Umbilical cord (tissue), 2 donors: ENCODE measurements around the gene SYTL3. TPM values are rescaled to one million over a fixed set of nuclear protein-coding genes. Genes with fewer than 3 reads are reported as not detected.
"Not testable (repeated sequence)": the region's sequence is repeated elsewhere in the genome, so short reads cannot be mapped to it uniquely, and the experiment has no call there.

Experiments used
- DNase-seq: peaks from one replicate; pipeline ENCODE4 v3.0.0-alpha.2; 2015; ENCODE audit warnings: low spot score
- total RNA-seq: library from RNA; depleted of rRNA; stranded (reverse); fragments of >200 nt; gene quantifications from one replicate; pipeline ENCODE4 v1.2.3, GENCODE V29; 2014; ENCODE audit warnings: low replicate concordance; ENCODE audit not compliant: insufficient read depth

SYTL3 gene
- total RNA-seq, 1 donor from 2014 or later: 1.7 TPM

GRCh38 chr6:158773581-158774449 lies 124.0 kb downstream of the SYTL3 start:
- DNase-seq: no peak

GRCh38 chr6:158774717-158775449 lies 125.0 kb downstream of the SYTL3 start:
- DNase-seq: no peak

GRCh38 chr6:158775832-158776231 lies 126.0 kb downstream of the SYTL3 start:
- no peak for DNase-seq

- DNase-seq: no peak
Measured at GRCh38 chr6:158776737-158777136, 126.9 kb downstream of the SYTL3 start.

- no peak for DNase-seq
Measured at GRCh38 chr6:158777510-158777909, 127.7 kb downstream of the SYTL3 start.

GRCh38 chr6:158778005-158778527 lies 128.2 kb downstream of the SYTL3 start:
- no peak for DNase-seq

GRCh38 chr6:158780246-158780884 lies 130.5 kb downstream of the SYTL3 start:
- peak; percentile 25 for DNase-seq

- peak; percentile 44 for DNase-seq
Measured at GRCh38 chr6:158780988-158781691, 131.3 kb downstream of the SYTL3 start.

- DNase-seq: no peak
Measured at GRCh38 chr6:158781692-158782373, 132.0 kb downstream of the SYTL3 start.

GRCh38 chr6:158782432-158783166 lies 132.7 kb downstream of the SYTL3 start:
- DNase-seq: no peak

- no peak for DNase-seq
Measured at GRCh38 chr6:158783167-158783450, 133.3 kb downstream of the SYTL3 start.

GRCh38 chr6:158783851-158784250 lies 134.0 kb downstream of the SYTL3 start:
- no peak for DNase-seq

- DNase-seq: no peak
Measured at GRCh38 chr6:158784505-158784904, 134.7 kb downstream of the SYTL3 start.

GRCh38 chr6:158785036-158785435 lies 135.2 kb downstream of the SYTL3 start:
- no peak for DNase-seq

- DNase-seq: no peak
Measured at GRCh38 chr6:158786645-158787304, 136.9 kb downstream of the SYTL3 start.

- DNase-seq: no peak
Measured at GRCh38 chr6:158787395-158787794, 137.5 kb downstream of the SYTL3 start.

GRCh38 chr6:158789115-158789917 lies 139.5 kb downstream of the SYTL3 start:
- no peak for DNase-seq

- DNase-seq: no peak
Measured at GRCh38 chr6:158791274-158791855, 141.5 kb downstream of the SYTL3 start.

GRCh38 chr6:158792505-158792904 lies 142.7 kb downstream of the SYTL3 start:
- not testable (repeated sequence) for DNase-seq
